Sigmoid colon (tissue), 4 donors: ENCODE results near the gene FCHO2.

Experiments
- CTCF ChIP-seq, 4 experiments: fragments of 450-650 bp in 3 of 4; fragments of 200-600 bp in 1 of 4; IDR thresholded peaks; one replicate each; pipeline ENCODE4 v1.5.1; 2016 to 2019; ENCODE audit warnings: antibody characterized with exemption in 4 of 4, mild to moderate bottlenecking in 3 of 4, moderate library complexity in 2 of 4
- POLR2AphosphoS5 ChIP-seq, 4 donors: sonication (generic); formaldehyde crosslinking; IDR thresholded peaks; one replicate each; pipeline ENCODE4 v1.6.1; 2017; ENCODE audit warnings: antibody characterized with exemption in 4 of 4

GRCh38 chr5:72922422-72922821 is 33.4 kb upstream of the FCHO2 start:
- TF ChIP-seq POLR2AphosphoS5 (IDR thresholded peaks at IDR 0.05): no peak
- no peak for TF ChIP-seq CTCF (IDR thresholded peaks at IDR 0.05)
